Neural progenitor cell (in vitro differentiated cells): ENCODE results near the gene SKA2.

ENCODE experiments used
- EZH2 ChIP-seq: fragments of 200-600 bp; sonication (generic); IDR thresholded peaks from 2 replicates; pipeline ENCODE4 v1.6.1; 2017; ENCODE audit warnings: antibody characterized with exemption, mild to moderate bottlenecking, moderate library complexity
- EZH2phosphoT487 ChIP-seq: fragments of 200-600 bp; sonication (generic); IDR thresholded peaks from 2 replicates; pipeline ENCODE4 v1.6.1; 2017; ENCODE audit warnings: antibody characterized with exemption
- TF ChIP-seq, protein P1 (sequence below): fragments of 200-600 bp; sonication (generic); IDR thresholded peaks from 2 replicates; pipeline ENCODE4 v1.5.1; 2017; ENCODE audit warnings: antibody characterized with exemption, mild to moderate bottlenecking

GRCh38 chr17:59180626-59181025 is 25.6 kb upstream of the SKA2 start:
- TF ChIP-seq, protein P1, sequence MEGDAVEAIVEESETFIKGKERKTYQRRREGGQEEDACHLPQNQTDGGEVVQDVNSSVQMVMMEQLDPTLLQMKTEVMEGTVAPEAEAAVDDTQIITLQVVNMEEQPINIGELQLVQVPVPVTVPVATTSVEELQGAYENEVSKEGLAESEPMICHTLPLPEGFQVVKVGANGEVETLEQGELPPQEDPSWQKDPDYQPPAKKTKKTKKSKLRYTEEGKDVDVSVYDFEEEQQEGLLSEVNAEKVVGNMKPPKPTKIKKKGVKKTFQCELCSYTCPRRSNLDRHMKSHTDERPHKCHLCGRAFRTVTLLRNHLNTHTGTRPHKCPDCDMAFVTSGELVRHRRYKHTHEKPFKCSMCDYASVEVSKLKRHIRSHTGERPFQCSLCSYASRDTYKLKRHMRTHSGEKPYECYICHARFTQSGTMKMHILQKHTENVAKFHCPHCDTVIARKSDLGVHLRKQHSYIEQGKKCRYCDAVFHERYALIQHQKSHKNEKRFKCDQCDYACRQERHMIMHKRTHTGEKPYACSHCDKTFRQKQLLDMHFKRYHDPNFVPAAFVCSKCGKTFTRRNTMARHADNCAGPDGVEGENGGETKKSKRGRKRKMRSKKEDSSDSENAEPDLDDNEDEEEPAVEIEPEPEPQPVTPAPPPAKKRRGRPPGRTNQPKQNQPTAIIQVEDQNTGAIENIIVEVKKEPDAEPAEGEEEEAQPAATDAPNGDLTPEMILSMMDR = no peak
- TF ChIP-seq EZH2 = no peak
- TF ChIP-seq EZH2phosphoT487 = no peak
